HEK293T (cell line): ENCODE results near the gene CHCHD3.

ENCODE experiments used
- CTCF ChIA-PET: fragments of 350-600 bp; formaldehyde crosslinking; extraction: SDS; loops from one replicate; lab custom pipeline; 2021; ENCODE audit warnings: antibody characterized with exemption, inconsistent platforms; lab: Yijun Ruan, JAX
- POLR2A ChIA-PET: fragments of 350-600 bp; formaldehyde crosslinking; extraction: SDS; loops from one replicate; lab custom pipeline; 2020; ENCODE audit warnings: antibody characterized with exemption, inconsistent platforms; lab: Yijun Ruan, JAX
- DNase-seq: peaks from one replicate; pipeline ENCODE4 v3.0.0; 2012; ENCODE audit warnings: mixed read lengths; ENCODE audit errors: extremely low spot score
- ARNT ChIP-seq: fragments of 450-650 bp; IDR thresholded peaks from 2 replicates; pipeline ENCODE4 v1.6.1; 2017; ENCODE audit warnings: mild to moderate bottlenecking
- BHLHE40 ChIP-seq: fragments of 450-650 bp; IDR thresholded peaks from 2 replicates; pipeline ENCODE4 v1.6.1; 2016; ENCODE audit warnings: mild to moderate bottlenecking, moderate library complexity, borderline replicate concordance
- CTBP1 ChIP-seq: fragments of 450-650 bp; IDR thresholded peaks from 2 replicates; pipeline ENCODE4 v1.6.1; 2016; ENCODE audit warnings: borderline replicate concordance
- ELF4 ChIP-seq: fragments of 450-650 bp; IDR thresholded peaks from 2 replicates; pipeline ENCODE4 v1.6.1; 2017; ENCODE audit warnings: antibody characterized with exemption
- FOXA1 ChIP-seq: fragments of 450-650 bp; IDR thresholded peaks from 2 replicates; pipeline ENCODE4 v1.6.1; 2016; ENCODE audit warnings: mild to moderate bottlenecking
- FOXK2 ChIP-seq: fragments of 450-650 bp; IDR thresholded peaks from 2 replicates; pipeline ENCODE4 v1.6.1; 2016; ENCODE audit warnings: mild to moderate bottlenecking
- FOXM1 ChIP-seq: fragments of 450-650 bp; IDR thresholded peaks from 2 replicates; pipeline ENCODE4 v1.6.1; 2017; ENCODE audit warnings: mild to moderate bottlenecking, borderline replicate concordance
- HDGF ChIP-seq: fragments of 450-650 bp; IDR thresholded peaks from 2 replicates; pipeline ENCODE4 v1.6.1; 2017; ENCODE audit warnings: antibody characterized with exemption, borderline replicate concordance
- L3MBTL2 ChIP-seq: fragments of 450-650 bp; conservative IDR thresholded peaks from 2 replicates; pipeline ENCODE4 v1.6.1; 2016; ENCODE audit warnings: mild to moderate bottlenecking
- LEF1 ChIP-seq: fragments of 450-650 bp; IDR thresholded peaks from 2 replicates; pipeline ENCODE4 v1.6.1; 2017; ENCODE audit warnings: mild to moderate bottlenecking, borderline replicate concordance
- NFRKB ChIP-seq: fragments of 450-650 bp; IDR thresholded peaks from 2 replicates; pipeline ENCODE4 v1.6.1; 2016; ENCODE audit warnings: mild to moderate bottlenecking, moderate library complexity
- PKNOX1 ChIP-seq: fragments of 450-650 bp; IDR thresholded peaks from 2 replicates; pipeline ENCODE4 v1.6.1; 2016
- SP1 ChIP-seq: fragments of 450-650 bp; IDR thresholded peaks from 2 replicates; pipeline ENCODE4 v1.6.1; 2017
- SUZ12 ChIP-seq: fragments of 450-650 bp; IDR thresholded peaks from 2 replicates; pipeline ENCODE4 v1.6.1; 2016; ENCODE audit warnings: mild to moderate bottlenecking
- TARDBP ChIP-seq: fragments of 450-650 bp; IDR thresholded peaks from 2 replicates; pipeline ENCODE4 v1.6.1; 2016
- ZNF384 ChIP-seq: fragments of 450-650 bp; IDR thresholded peaks from 2 replicates; pipeline ENCODE4 v1.6.1; 2016

CHCHD3 gene

GRCh38 chr7:132950725-132951124, 131.2 kb downstream of the CHCHD3 start:
- CTCF ChIA-PET = no interaction called here
- POLR2A ChIA-PET = no interaction called here

GRCh38 chr7:132947011-132947410, 134.9 kb downstream of the CHCHD3 start:
- no peak for DNase-seq
- TF ChIP-seq CTBP1 (no peak), TARDBP (no peak)
- POLR2A ChIA-PET = no interaction called here
- CTCF ChIA-PET = no interaction called here

More at GRCh38 chr7:132950725-132951124, 131.2 kb downstream of the CHCHD3 start:
- TF ChIP-seq ZNF384 (no peak), L3MBTL2 (no peak), SP1 (no peak), CTBP1 (no peak), LEF1 (no peak), HDGF (no peak)
- DNase-seq = no peak

- TF ChIP-seq SUZ12 (no peak), ELF4 (no peak), ARNT (no peak), TARDBP (no peak), ZNF384 (no peak), SP1 (no peak), PKNOX1 (no peak)
- POLR2A ChIA-PET = no interaction called here
- no peak for DNase-seq
- CTCF ChIA-PET = no interaction called here
Measured at GRCh38 chr7:132944774-132945173, 137.1 kb downstream of the CHCHD3 start.

GRCh38 chr7:132943645-132944044, 138.2 kb downstream of the CHCHD3 start:
- ChIA-PET POLR2A (no interaction called here), CTCF (no interaction called here)
- DNase-seq = no peak
- TF ChIP-seq FOXA1 (no peak), HDGF (no peak), LEF1 (no peak), FOXM1 (no peak), ELF4 (no peak), CTBP1 (no peak), PKNOX1 (no peak), L3MBTL2 (no peak), SUZ12 (no peak), ZNF384 (no peak), SP1 (no peak), TARDBP (no peak)

GRCh38 chr7:132942701-132943100, 139.2 kb downstream of the CHCHD3 start:
- POLR2A ChIA-PET = no interaction called here

GRCh38 chr7:132941905-132942304, 140.0 kb downstream of the CHCHD3 start:
- POLR2A ChIA-PET = no interaction called here
- TF ChIP-seq LEF1 = no peak
- TF ChIP-seq FOXM1 = no peak
- no peak for TF ChIP-seq L3MBTL2
- TF ChIP-seq PKNOX1 = no peak
- TF ChIP-seq SP1 = no peak
- no peak for TF ChIP-seq ZNF384
- no peak for TF ChIP-seq FOXA1
- no peak for TF ChIP-seq SUZ12
- no peak for TF ChIP-seq BHLHE40
- TF ChIP-seq FOXK2 = no peak
- no peak for TF ChIP-seq ELF4
- TF ChIP-seq HDGF = no peak
- no peak for TF ChIP-seq ARNT
- TF ChIP-seq CTBP1 = no peak
- no peak for TF ChIP-seq NFRKB
- TF ChIP-seq TARDBP = no peak
- DNase-seq = no peak
- CTCF ChIA-PET = no interaction called here

More at GRCh38 chr7:132942701-132943100, 139.2 kb downstream of the CHCHD3 start:
- no peak for DNase-seq
- CTCF ChIA-PET = interaction anchor here (0.5 kb wide), 1 partner anchor 1189 kb away, joined by 3 read pairs; no protein-coding TSS in a partner anchor
- TF ChIP-seq FOXA1 = no peak
- TF ChIP-seq TARDBP = no peak
- no peak for TF ChIP-seq HDGF
- TF ChIP-seq SP1 = no peak
- TF ChIP-seq ZNF384 = no peak
- no peak for TF ChIP-seq LEF1
- TF ChIP-seq FOXK2 = no peak
- TF ChIP-seq L3MBTL2 = no peak
- TF ChIP-seq ELF4 = no peak

GRCh38 chr7:132941428-132941827, 140.5 kb downstream of the CHCHD3 start:
- CTCF ChIA-PET = no interaction called here
- TF ChIP-seq TARDBP = no peak
- no peak for TF ChIP-seq L3MBTL2
- no peak for TF ChIP-seq FOXK2
- TF ChIP-seq PKNOX1 = no peak
- POLR2A ChIA-PET = no interaction called here
- DNase-seq = no peak
